OCI-LY3 (cell line): ENCODE data around the gene TMEM191C.
"Not testable (repeated sequence)": the region's sequence is repeated elsewhere in the genome, so short reads cannot be mapped to it uniquely, and the experiment has no call there.

ENCODE experiments used
- H2AFZ ChIP-seq: fragments of 200-600, 300-600 bp; shearing (Covaris generic); 2 replicates; pipeline ENCODE4 v1.6.0; 2014; ENCODE audit warnings: antibody characterized with exemption, low read depth, low read length
- H3K27ac ChIP-seq: fragments of 200-600, 300-600 bp; sonication (generic); 2 replicates; pipeline ENCODE4 v1.5.1; 2014; ENCODE audit warnings: mild to moderate bottlenecking, low read length, moderate library complexity, mixed read lengths
- H3K27me3 ChIP-seq: fragments of 200-600, 300-600 bp; sonication (generic); 2 replicates; pipeline ENCODE4 v1.6.1; 2014; ENCODE audit warnings: low read depth, low read length, mixed read lengths
- H3K36me3 ChIP-seq: fragments of 200-600, 300-600 bp; sonication (generic); replicated peaks from 2 replicates; pipeline ENCODE3; 2014; ENCODE audit warnings: low read depth, low read length, mixed read lengths
- H3K4me1 ChIP-seq: fragments of 300-600, 200-600 bp; sonication (generic); 2 replicates; pipeline ENCODE4 v1.6.1; 2014; ENCODE audit warnings: low read length, mixed read lengths
- H3K4me2 ChIP-seq: fragments of 200-600, 300-600 bp; sonication (generic); 2 replicates; pipeline ENCODE4 v1.6.1; 2014; ENCODE audit warnings: low read length, mixed read lengths
- H3K4me3 ChIP-seq: fragments of 300-600, 200-600 bp; sonication (generic); 2 replicates; pipeline ENCODE4 v1.5.1; 2014; ENCODE audit warnings: antibody characterized with exemption, mild to moderate bottlenecking, low read length, moderate library complexity
- H3K79me2 ChIP-seq: fragments of 300-600, 200-600 bp; shearing (Covaris generic); 2 replicates; pipeline ENCODE4 v1.6.1; 2014; ENCODE audit warnings: mild to moderate bottlenecking, low read length, mixed read lengths
- H3K9ac ChIP-seq: fragments of 300-600, 200-600 bp; shearing (Covaris generic); 2 replicates; pipeline ENCODE4 v1.6.0; 2014; ENCODE audit warnings: mild to moderate bottlenecking, low read length, moderate library complexity
- H3K9me3 ChIP-seq: fragments of 200-600, 300-600 bp; shearing (Covaris generic); 2 replicates; pipeline ENCODE4 v1.6.1; 2014; ENCODE audit warnings: low read length, mixed read lengths; ENCODE audit not compliant: insufficient read depth
- H4K20me1 ChIP-seq: fragments of 200-600, 300-600 bp; sonication (generic); 2 replicates; pipeline ENCODE4 v1.6.1; 2016; ENCODE audit warnings: low read length, mixed read lengths; ENCODE audit not compliant: insufficient read depth

Gene TMEM191C

GRCh38 chr22:21489149-21489680 lies 22.0 kb downstream of the TMEM191C start:
- H3K4me2 ChIP-seq, H3K9ac ChIP-seq, H3K79me2 ChIP-seq, H3K27ac ChIP-seq, H2AFZ ChIP-seq, H3K9me3 ChIP-seq, H3K4me3 ChIP-seq, H3K27me3 ChIP-seq, H3K36me3 ChIP-seq, H3K4me1 ChIP-seq, H4K20me1 ChIP-seq: not testable (repeated sequence)

GRCh38 chr22:21490556-21490955 lies 23.4 kb downstream of the TMEM191C start:
- H3K4me2 ChIP-seq, H3K4me1 ChIP-seq, H3K79me2 ChIP-seq, H4K20me1 ChIP-seq, H3K36me3 ChIP-seq, H3K4me3 ChIP-seq, H3K27me3 ChIP-seq, H3K9me3 ChIP-seq, H2AFZ ChIP-seq, H3K9ac ChIP-seq, H3K27ac ChIP-seq: not testable (repeated sequence)

- not testable (repeated sequence) for H2AFZ ChIP-seq, H3K27ac ChIP-seq, H3K4me3 ChIP-seq, H3K9me3 ChIP-seq, H3K27me3 ChIP-seq, H3K9ac ChIP-seq, H3K4me1 ChIP-seq, H3K36me3 ChIP-seq, H3K4me2 ChIP-seq, H4K20me1 ChIP-seq, H3K79me2 ChIP-seq
These were observed 25.1 kb downstream of the TMEM191C start for GRCh38 chr22:21492271-21492670.

GRCh38 chr22:21493789-21494782 lies 26.9 kb downstream of the TMEM191C start:
- H3K27me3 ChIP-seq, H3K9ac ChIP-seq, H2AFZ ChIP-seq, H3K36me3 ChIP-seq, H3K9me3 ChIP-seq, H3K79me2 ChIP-seq, H3K4me3 ChIP-seq, H3K27ac ChIP-seq, H4K20me1 ChIP-seq, H3K4me1 ChIP-seq, H3K4me2 ChIP-seq: not testable (repeated sequence)

- not testable (repeated sequence) for H3K9me3 ChIP-seq, H4K20me1 ChIP-seq, H3K9ac ChIP-seq, H3K4me1 ChIP-seq, H3K27me3 ChIP-seq, H3K27ac ChIP-seq, H3K79me2 ChIP-seq, H3K4me3 ChIP-seq, H2AFZ ChIP-seq, H3K36me3 ChIP-seq, H3K4me2 ChIP-seq
These were observed 30.8 kb downstream of the TMEM191C start for GRCh38 chr22:21497984-21498383.

- not testable (repeated sequence) for H3K4me1 ChIP-seq
These were observed 31.3 kb downstream of the TMEM191C start for GRCh38 chr22:21498489-21498888.

GRCh38 chr22:21499623-21500506 lies 32.7 kb downstream of the TMEM191C start:
- H3K79me2 ChIP-seq, H3K4me3 ChIP-seq, H3K4me1 ChIP-seq, H3K36me3 ChIP-seq, H3K4me2 ChIP-seq, H3K27ac ChIP-seq, H4K20me1 ChIP-seq, H3K9ac ChIP-seq, H3K9me3 ChIP-seq, H2AFZ ChIP-seq, H3K27me3 ChIP-seq: not testable (repeated sequence)

More at GRCh38 chr22:21498489-21498888, 31.3 kb downstream of the TMEM191C start:
- H3K9me3 ChIP-seq, H3K36me3 ChIP-seq, H3K4me2 ChIP-seq, H4K20me1 ChIP-seq, H3K27me3 ChIP-seq, H3K9ac ChIP-seq, H3K4me3 ChIP-seq, H3K79me2 ChIP-seq, H3K27ac ChIP-seq, H2AFZ ChIP-seq: not testable (repeated sequence)

GRCh38 chr22:21510397-21510796 lies 43.2 kb downstream of the TMEM191C start:
- H3K27ac ChIP-seq, H3K27me3 ChIP-seq, H3K4me2 ChIP-seq, H3K79me2 ChIP-seq, H3K4me1 ChIP-seq, H2AFZ ChIP-seq, H3K9me3 ChIP-seq, H3K4me3 ChIP-seq, H3K9ac ChIP-seq, H3K36me3 ChIP-seq, H4K20me1 ChIP-seq: not testable (repeated sequence)

- H3K4me2 ChIP-seq, H3K9ac ChIP-seq, H3K27me3 ChIP-seq, H3K4me3 ChIP-seq, H3K36me3 ChIP-seq, H2AFZ ChIP-seq, H3K27ac ChIP-seq, H4K20me1 ChIP-seq, H3K9me3 ChIP-seq, H3K4me1 ChIP-seq, H3K79me2 ChIP-seq: not testable (repeated sequence)
These were observed 44.8 kb downstream of the TMEM191C start for GRCh38 chr22:21512022-21512421.
